ENCODE results near the gene PDLIM1.
A peak's percentile ranks its signal among the peaks of the same experiment; 100 is the strongest.

Gene PDLIM1

DNA sequence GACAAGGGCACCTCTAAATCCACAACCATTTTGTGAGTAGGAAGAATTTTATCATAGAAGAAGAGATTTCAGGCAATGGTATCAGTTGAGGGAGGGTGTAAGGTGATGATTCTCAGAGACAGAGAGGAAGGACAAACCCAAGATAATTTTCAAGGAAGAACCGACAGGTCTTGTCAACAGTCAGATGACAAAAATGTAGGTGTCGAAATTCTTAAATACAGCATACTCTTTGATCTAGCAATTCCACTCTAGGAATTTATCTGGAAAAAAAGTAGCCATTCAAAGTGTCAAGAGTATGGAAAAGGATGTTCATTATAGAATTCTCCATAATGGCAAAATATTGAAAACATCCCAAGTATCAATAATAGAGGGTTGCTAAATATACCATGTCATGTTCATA is 14.2 kb upstream of the PDLIM1 start:
- H3K36me3 ChIP-seq (ENCODE audit: insufficient read depth, low read length), result no peaks in the 10 kb centered on the region
- no peaks in the 10 kb centered on the region for H3K9me2 ChIP-seq (replicated peaks; ENCODE audit: low read depth, low read length)
- no peak overlapping the region for H2AFZ ChIP-seq (ENCODE audit: low read length)
- H3F3A ChIP-seq (ENCODE audit: low read depth), result no peaks in the 10 kb centered on the region
- H4K20me1 ChIP-seq (ENCODE audit: insufficient read depth, low read length, poor library complexity, severe bottlenecking), result no peaks in the 10 kb centered on the region
- no peak for TF ChIP-seq EZH2phosphoT487 (IDR thresholded peaks at IDR 0.05; ENCODE audit: borderline replicate concordance)
- TF ChIP-seq, protein P1, sequence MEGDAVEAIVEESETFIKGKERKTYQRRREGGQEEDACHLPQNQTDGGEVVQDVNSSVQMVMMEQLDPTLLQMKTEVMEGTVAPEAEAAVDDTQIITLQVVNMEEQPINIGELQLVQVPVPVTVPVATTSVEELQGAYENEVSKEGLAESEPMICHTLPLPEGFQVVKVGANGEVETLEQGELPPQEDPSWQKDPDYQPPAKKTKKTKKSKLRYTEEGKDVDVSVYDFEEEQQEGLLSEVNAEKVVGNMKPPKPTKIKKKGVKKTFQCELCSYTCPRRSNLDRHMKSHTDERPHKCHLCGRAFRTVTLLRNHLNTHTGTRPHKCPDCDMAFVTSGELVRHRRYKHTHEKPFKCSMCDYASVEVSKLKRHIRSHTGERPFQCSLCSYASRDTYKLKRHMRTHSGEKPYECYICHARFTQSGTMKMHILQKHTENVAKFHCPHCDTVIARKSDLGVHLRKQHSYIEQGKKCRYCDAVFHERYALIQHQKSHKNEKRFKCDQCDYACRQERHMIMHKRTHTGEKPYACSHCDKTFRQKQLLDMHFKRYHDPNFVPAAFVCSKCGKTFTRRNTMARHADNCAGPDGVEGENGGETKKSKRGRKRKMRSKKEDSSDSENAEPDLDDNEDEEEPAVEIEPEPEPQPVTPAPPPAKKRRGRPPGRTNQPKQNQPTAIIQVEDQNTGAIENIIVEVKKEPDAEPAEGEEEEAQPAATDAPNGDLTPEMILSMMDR (conservative IDR thresholded peaks at IDR 0.05; ENCODE audit: low read length), result no peak
- no peaks in the 10 kb centered on the region for H3K79me2 ChIP-seq (ENCODE audit: insufficient read depth, low read length)
- peaks cover 54% of the 10 kb centered on the region for H3K4me1 ChIP-seq (ENCODE audit: insufficient read depth, low read length, poor library complexity, severe bottlenecking)
- no peak overlapping the region for H3K4me2 ChIP-seq (ENCODE audit: low read depth, low read length, poor library complexity, severe bottlenecking)
- H3K27me3 ChIP-seq (ENCODE audit: insufficient read depth, low read length, poor library complexity, severe bottlenecking), result no peaks in the 10 kb centered on the region
- H3K9ac ChIP-seq (ENCODE audit: low read depth, low read length, poor library complexity, severe bottlenecking), result no peak overlapping the region
- no peaks in the 10 kb centered on the region for H3K9me3 ChIP-seq (ENCODE audit: insufficient read depth, low read depth, low read length)
- no peak overlapping the region for H3K4me3 ChIP-seq (ENCODE audit: low read length, poor library complexity, severe bottlenecking)

- Histone ChIP-seq H3K9me2 (replicated peaks; ENCODE audit: low read depth, low read length) (no peaks in the 10 kb centered on the region), H3F3A (ENCODE audit: low read depth) (no peaks in the 10 kb centered on the region), H4K20me1 (ENCODE audit: insufficient read depth, low read length, poor library complexity, severe bottlenecking) (no peaks in the 10 kb centered on the region), H3K36me3 (ENCODE audit: insufficient read depth, low read length) (no peaks in the 10 kb centered on the region), H3K27me3 (ENCODE audit: insufficient read depth, low read length, poor library complexity, severe bottlenecking) (no peaks in the 10 kb centered on the region), H3K79me2 (ENCODE audit: insufficient read depth, low read length) (no peaks in the 10 kb centered on the region), H3K9ac (ENCODE audit: low read depth, low read length, poor library complexity, severe bottlenecking) (no peak overlapping the region), H2AFZ (ENCODE audit: low read length) (peak overlapping the region; percentile 49), H3K4me2 (ENCODE audit: low read depth, low read length, poor library complexity, severe bottlenecking) (no peak overlapping the region), H3K4me3 (ENCODE audit: low read length, poor library complexity, severe bottlenecking) (no peak overlapping the region), H3K4me1 (ENCODE audit: insufficient read depth, low read length, poor library complexity, severe bottlenecking) (peaks cover 51% of the 10 kb centered on the region), H3K9me3 (ENCODE audit: insufficient read depth, low read depth, low read length) (no peaks in the 10 kb centered on the region)
- no peak for TF ChIP-seq EZH2phosphoT487 (IDR thresholded peaks at IDR 0.05; ENCODE audit: borderline replicate concordance)
- TF ChIP-seq, protein P1 (conservative IDR thresholded peaks at IDR 0.05; ENCODE audit: low read length), result no peak
Measured at GRCh38 chr10:95304463-95304862, 13.7 kb upstream of the PDLIM1 start.

- TF ChIP-seq, protein P1 (conservative IDR thresholded peaks at IDR 0.05; ENCODE audit: low read length), result no peak
- Histone ChIP-seq H3K9ac (ENCODE audit: low read depth, low read length, poor library complexity, severe bottlenecking) (no peak overlapping the region), H3K4me3 (ENCODE audit: low read length, poor library complexity, severe bottlenecking) (no peak overlapping the region), H3K27me3 (ENCODE audit: insufficient read depth, low read length, poor library complexity, severe bottlenecking) (no peaks in the 10 kb centered on the region), H3K4me2 (ENCODE audit: low read depth, low read length, poor library complexity, severe bottlenecking) (no peak overlapping the region), H4K20me1 (ENCODE audit: insufficient read depth, low read length, poor library complexity, severe bottlenecking) (no peaks in the 10 kb centered on the region), H3K36me3 (ENCODE audit: insufficient read depth, low read length) (no peaks in the 10 kb centered on the region), H3K79me2 (ENCODE audit: insufficient read depth, low read length) (no peaks in the 10 kb centered on the region), H2AFZ (ENCODE audit: low read length) (peak overlapping the region; percentile 49), H3K9me3 (ENCODE audit: insufficient read depth, low read depth, low read length) (no peaks in the 10 kb centered on the region), H3F3A (ENCODE audit: low read depth) (no peaks in the 10 kb centered on the region), H3K9me2 (replicated peaks; ENCODE audit: low read depth, low read length) (no peaks in the 10 kb centered on the region), H3K4me1 (ENCODE audit: insufficient read depth, low read length, poor library complexity, severe bottlenecking) (peaks cover 47% of the 10 kb centered on the region)
Measured at GRCh38 chr10:95303950-95304349, 13.1 kb upstream of the PDLIM1 start.
